Loucy (cell line): Measurements from ENCODE around the gene KPNA6.

Experiments used
- H2AFZ ChIP-seq: fragments of 200-600 bp; sonication (generic); 2 replicates; pipeline ENCODE4 v1.6.0; 2016; ENCODE audit warnings: antibody characterized with exemption, mild to moderate bottlenecking, low read length, moderate library complexity
- H3F3A ChIP-seq: fragments of 200-600 bp; 2 replicates; pipeline ENCODE4 v1.6.0; 2016; ENCODE audit warnings: antibody characterized with exemption, low read depth, mild to moderate bottlenecking
- H3K27me3 ChIP-seq: fragments of 200-600 bp; sonication (generic); 2 replicates; pipeline ENCODE4 v1.6.1; 2014; ENCODE audit warnings: low read length, mild to moderate bottlenecking; ENCODE audit not compliant: insufficient read depth, poor library complexity, severe bottlenecking
- H3K36me3 ChIP-seq: fragments of 200-600 bp; sonication (generic); 2 replicates; pipeline ENCODE4 v1.6.1; 2016; ENCODE audit warnings: low read length; ENCODE audit not compliant: insufficient read depth
- H3K4me1 ChIP-seq: fragments of 200-600 bp; sonication (generic); 2 replicates; pipeline ENCODE4 v1.5.1; 2014; ENCODE audit warnings: low read length, mild to moderate bottlenecking; ENCODE audit not compliant: insufficient read depth, poor library complexity, severe bottlenecking
- H3K4me2 ChIP-seq: fragments of 200-600 bp; sonication (generic); 2 replicates; pipeline ENCODE4 v1.6.0; 2014; ENCODE audit warnings: antibody characterized with exemption, low read length, low read depth, mild to moderate bottlenecking; ENCODE audit not compliant: poor library complexity, severe bottlenecking
- H3K4me3 ChIP-seq: fragments of 200-600 bp; sonication (generic); 2 replicates; pipeline ENCODE4 v1.5.1; 2014; ENCODE audit warnings: low read length, mild to moderate bottlenecking, mixed read lengths; ENCODE audit not compliant: poor library complexity, severe bottlenecking
- H3K79me2 ChIP-seq: fragments of 200-600 bp; sonication (generic); 2 replicates; pipeline ENCODE4 v1.6.1; 2014; ENCODE audit warnings: low read length; ENCODE audit not compliant: insufficient read depth
- H3K9ac ChIP-seq: fragments of 200-600 bp; sonication (generic); 2 replicates; pipeline ENCODE4 v1.6.0; 2014; ENCODE audit warnings: mild to moderate bottlenecking, low read depth, low read length, moderate library complexity; ENCODE audit not compliant: poor library complexity, severe bottlenecking
- H3K9me2 ChIP-seq: fragments of 200-600 bp; sonication (generic); replicated peaks from 2 replicates; pipeline ENCODE4 v1.6.1; 2016; ENCODE audit warnings: low read depth, low read length, mixed read lengths
- H3K9me3 ChIP-seq: fragments of 200-600 bp; sonication (generic); 2 replicates; pipeline ENCODE4 v1.6.1; 2014; ENCODE audit warnings: mild to moderate bottlenecking, antibody characterized with exemption, low read length, low read depth; ENCODE audit not compliant: insufficient read depth
- H4K20me1 ChIP-seq: fragments of 200-600 bp; sonication (generic); 2 replicates; pipeline ENCODE4 v1.6.0; 2014; ENCODE audit warnings: antibody characterized with exemption, low read length, mild to moderate bottlenecking; ENCODE audit not compliant: insufficient read depth, poor library complexity, severe bottlenecking
- EZH2phosphoT487 ChIP-seq: fragments of 200-600 bp; IDR thresholded peaks from 2 replicates; pipeline ENCODE4 v1.6.1; 2018; ENCODE audit warnings: antibody characterized with exemption, mild to moderate bottlenecking, moderate library complexity, borderline replicate concordance
- TF ChIP-seq, protein P1 (sequence below): fragments of 200-600 bp; sonication (generic); conservative IDR thresholded peaks from 2 replicates; pipeline ENCODE4 v1.5.1; 2014; ENCODE audit warnings: mild to moderate bottlenecking, antibody characterized with exemption, low read length

Gene KPNA6

GRCh38 chr1:32208469-32208868 is 100.6 kb downstream of the KPNA6 start:
- Histone ChIP-seq H3K36me3 (no peaks in the 10 kb centered on the region), H3K9me2 (no peaks in the 10 kb centered on the region), H3K79me2 (no peaks in the 10 kb centered on the region), H3K4me3 (no peak overlapping the region), H4K20me1 (no peaks in the 10 kb centered on the region), H3K9me3 (no peaks in the 10 kb centered on the region), H3K9ac (no peak overlapping the region), H3K4me1 (peaks cover 18% of the 10 kb centered on the region), H2AFZ (no peak overlapping the region), H3F3A (no peaks in the 10 kb centered on the region; the same call in 1 of the 2 replicates), H3K4me2 (no peak overlapping the region), H3K27me3 (no peaks in the 10 kb centered on the region)
- no peak for TF ChIP-seq EZH2phosphoT487

DNA sequence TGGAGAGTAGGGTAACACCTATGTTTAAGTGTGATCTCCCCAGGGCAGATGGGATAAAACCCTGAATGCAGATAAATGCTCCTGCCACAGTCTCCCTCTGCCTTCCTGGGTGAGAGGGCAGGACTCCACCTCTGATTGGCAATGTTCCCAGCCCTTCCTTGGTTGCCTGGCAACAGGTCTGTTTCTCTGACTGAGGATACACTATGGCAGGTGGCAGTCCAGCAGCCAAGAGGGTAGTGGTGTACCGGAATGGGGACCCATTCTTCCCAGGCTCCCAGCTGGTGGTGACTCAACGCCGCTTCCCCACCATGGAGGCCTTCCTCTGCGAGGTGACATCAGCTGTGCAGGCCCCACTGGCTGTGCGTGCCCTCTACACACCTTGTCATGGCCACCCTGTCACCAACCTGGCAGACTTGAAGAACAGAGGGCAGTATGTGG is 101.1 kb downstream of the KPNA6 start, which contains the start of gene DCDC2B:
Gene DCDC2B, plus strand, starts transcription at position 199 of the 438 bp plus-strand sequence. Its CDS starts 5 bp downstream, at position 204.
- Histone ChIP-seq H4K20me1 (no peaks in the 10 kb centered on the region), H3K79me2 (no peaks in the 10 kb centered on the region), H3K27me3 (no peaks in the 10 kb centered on the region), H3K4me3 (no peak within 1 kb of the TSS), H3K9me2 (no peaks in the 10 kb centered on the region), H3K4me2 (no peak within 1 kb of the TSS), H2AFZ (no peak within 1 kb of the TSS), H3K36me3 (no peaks in the 10 kb centered on the region), H3K9ac (no peak within 1 kb of the TSS), H3K4me1 (peaks cover 13% of the 10 kb centered on the region), H3K9me3 (no peaks in the 10 kb centered on the region), H3F3A (no peaks in the 10 kb centered on the region; the same call in 1 of the 2 replicates)
- no peak for TF ChIP-seq EZH2phosphoT487
- TF ChIP-seq, protein P1, sequence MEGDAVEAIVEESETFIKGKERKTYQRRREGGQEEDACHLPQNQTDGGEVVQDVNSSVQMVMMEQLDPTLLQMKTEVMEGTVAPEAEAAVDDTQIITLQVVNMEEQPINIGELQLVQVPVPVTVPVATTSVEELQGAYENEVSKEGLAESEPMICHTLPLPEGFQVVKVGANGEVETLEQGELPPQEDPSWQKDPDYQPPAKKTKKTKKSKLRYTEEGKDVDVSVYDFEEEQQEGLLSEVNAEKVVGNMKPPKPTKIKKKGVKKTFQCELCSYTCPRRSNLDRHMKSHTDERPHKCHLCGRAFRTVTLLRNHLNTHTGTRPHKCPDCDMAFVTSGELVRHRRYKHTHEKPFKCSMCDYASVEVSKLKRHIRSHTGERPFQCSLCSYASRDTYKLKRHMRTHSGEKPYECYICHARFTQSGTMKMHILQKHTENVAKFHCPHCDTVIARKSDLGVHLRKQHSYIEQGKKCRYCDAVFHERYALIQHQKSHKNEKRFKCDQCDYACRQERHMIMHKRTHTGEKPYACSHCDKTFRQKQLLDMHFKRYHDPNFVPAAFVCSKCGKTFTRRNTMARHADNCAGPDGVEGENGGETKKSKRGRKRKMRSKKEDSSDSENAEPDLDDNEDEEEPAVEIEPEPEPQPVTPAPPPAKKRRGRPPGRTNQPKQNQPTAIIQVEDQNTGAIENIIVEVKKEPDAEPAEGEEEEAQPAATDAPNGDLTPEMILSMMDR: no peak

DNA sequence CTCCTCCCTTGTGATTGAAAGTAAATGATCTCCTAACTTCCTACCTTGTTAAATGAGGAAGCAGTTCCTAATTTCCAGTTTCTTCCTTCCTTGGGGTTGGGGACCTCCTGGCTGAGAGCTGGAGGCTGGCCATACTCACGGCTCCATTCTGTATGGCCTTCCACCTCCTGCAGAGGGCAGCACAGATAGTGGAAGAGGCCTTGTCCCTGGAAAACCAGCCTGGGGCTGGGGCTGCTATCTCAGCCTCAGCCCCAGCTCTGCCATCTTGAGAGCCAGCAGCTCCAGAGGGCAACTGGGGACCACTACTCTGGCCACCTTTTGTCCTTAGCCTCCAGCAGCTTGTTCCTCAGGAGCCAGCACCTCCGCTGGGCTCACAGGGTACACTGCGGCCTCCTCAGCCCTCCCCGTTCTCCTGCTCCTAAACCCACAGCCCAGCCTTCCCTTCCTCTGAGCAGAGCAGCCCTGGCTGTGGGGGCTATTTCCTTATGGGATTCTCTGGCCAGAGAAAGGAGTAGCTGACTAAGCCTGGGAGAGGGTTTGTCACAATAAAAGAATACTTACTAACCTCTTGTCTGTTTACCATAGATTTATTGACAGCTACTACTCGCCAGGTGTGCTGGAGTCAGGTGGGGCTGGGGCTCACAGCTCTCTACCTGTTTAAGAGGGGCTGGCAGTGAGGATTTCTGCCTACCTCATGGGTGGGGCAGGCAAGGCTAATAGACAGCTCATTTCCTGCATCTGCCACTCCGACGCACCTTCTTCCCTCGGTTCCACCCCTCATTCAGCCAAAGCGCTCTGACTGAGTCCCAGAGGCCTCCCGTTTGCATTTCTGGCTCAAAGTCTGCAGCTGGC is 108.0 kb downstream of the KPNA6 start:
- Histone ChIP-seq H3K36me3 (no peaks in the 10 kb centered on the region), H2AFZ (no peak overlapping the region), H3F3A (no peaks in the 10 kb centered on the region), H4K20me1 (no peaks in the 10 kb centered on the region), H3K4me1 (peaks cover under 1% of the 10 kb centered on the region), H3K79me2 (no peaks in the 10 kb centered on the region), H3K9me2 (no peaks in the 10 kb centered on the region), H3K4me2 (no peak overlapping the region), H3K9me3 (no peaks in the 10 kb centered on the region), H3K9ac (no peak overlapping the region), H3K4me3 (no peak overlapping the region), H3K27me3 (no peaks in the 10 kb centered on the region)
- TF ChIP-seq EZH2phosphoT487: no peak
- TF ChIP-seq, protein P1: peak; percentile 95
